NCI-H1092 (cell line): ENCODE results near the gene CUEDC1.
A peak's percentile ranks its signal among the peaks of the same experiment; 100 is the strongest.

Source experiments
- DNase-seq: peaks from one replicate; lab custom pipeline; 2025; lab: John Stamatoyannopoulos, UW

Gene CUEDC1

GRCh38 chr17:57894848-57895247, 60.4 kb downstream of the CUEDC1 start:
- DNase-seq: no peak

- DNase-seq: peak; percentile 66
Measured at GRCh38 chr17:57892820-57893595, 62.2 kb downstream of the CUEDC1 start.

DNA sequence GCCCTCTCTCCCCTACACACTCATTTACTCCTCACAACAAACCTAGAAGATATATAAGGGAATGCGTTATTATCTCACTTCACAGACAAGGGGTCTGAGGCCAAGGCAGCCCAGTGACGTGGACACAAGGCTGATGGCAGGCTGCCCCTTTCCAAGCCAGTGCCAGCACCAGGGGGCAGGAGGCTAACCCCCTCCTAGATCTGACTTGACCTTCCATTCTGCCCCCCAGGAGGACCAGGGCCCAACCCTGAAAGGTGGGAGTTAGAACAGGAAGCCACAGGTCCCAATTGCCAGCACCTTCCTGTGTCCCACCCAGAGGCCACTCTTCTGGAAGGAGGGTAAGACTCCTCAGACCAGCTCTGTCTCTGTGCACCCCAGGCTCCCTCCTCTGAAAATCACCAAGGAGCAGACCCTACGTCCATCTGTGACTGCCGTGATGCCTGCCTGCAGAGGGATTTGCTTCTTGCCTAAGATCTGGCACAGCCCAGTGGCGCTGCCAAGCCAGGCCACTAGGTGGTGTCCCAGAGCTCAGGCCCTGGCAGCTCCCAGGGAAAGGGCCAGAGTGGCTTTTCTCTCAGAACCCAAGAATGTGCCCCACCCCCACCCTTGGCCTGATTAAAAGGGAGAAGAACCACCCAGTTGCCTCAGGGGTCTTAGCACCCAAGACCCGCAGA, 62.9 kb downstream of the CUEDC1 start:
- peak; percentile 57 for DNase-seq

GRCh38 chr17:57890857-57891232, 64.4 kb downstream of the CUEDC1 start:
- no peak for DNase-seq

DNA sequence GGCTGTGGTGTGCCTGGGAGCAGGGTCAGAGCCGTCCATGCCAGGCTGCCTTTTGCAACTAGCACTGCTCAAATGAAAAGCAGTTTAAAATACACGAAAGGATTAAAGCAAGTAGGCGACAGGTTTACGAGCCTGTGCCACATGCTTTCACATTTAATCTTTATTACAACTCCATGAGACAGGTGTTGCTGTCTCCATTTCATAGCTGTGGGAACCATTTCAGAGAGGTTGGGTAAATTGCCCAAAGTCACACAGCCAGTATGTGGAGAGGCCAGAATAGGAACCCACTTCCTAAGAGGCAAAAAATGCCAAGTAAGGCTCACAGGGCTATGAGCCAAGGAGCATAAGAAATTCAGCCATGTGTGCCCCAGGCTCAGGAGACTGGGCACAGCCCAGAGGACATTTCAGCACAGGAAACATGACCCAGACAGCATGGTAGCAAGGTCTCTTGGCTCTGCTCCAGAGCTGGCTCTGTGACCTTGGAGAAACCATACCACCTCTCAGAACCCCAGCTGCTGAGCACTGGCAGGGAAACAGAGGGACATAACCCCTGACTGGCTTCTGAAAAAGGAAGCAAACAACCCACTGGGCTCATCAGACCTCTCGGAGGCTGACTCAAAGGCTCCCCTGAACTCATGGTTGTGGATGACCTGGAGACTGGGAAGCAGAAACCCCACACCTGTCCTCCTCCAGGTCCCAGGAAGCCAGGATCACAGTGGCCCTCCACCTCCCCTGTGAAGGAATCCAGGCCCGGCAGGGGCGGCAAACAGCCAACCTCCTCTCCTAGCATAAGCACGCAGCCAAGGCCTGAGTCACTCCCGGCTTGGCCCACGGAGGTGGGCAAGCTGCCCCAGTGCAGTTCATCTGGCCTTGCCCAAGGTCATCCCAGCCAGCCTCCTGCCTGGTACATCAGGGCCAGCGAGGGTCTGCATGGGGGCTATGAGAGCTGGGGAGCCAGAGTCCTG, 65.0 kb downstream of the CUEDC1 start:
- no peak for DNase-seq

- no peak for DNase-seq
Measured at GRCh38 chr17:57889252-57889651, 66.0 kb downstream of the CUEDC1 start.

DNA sequence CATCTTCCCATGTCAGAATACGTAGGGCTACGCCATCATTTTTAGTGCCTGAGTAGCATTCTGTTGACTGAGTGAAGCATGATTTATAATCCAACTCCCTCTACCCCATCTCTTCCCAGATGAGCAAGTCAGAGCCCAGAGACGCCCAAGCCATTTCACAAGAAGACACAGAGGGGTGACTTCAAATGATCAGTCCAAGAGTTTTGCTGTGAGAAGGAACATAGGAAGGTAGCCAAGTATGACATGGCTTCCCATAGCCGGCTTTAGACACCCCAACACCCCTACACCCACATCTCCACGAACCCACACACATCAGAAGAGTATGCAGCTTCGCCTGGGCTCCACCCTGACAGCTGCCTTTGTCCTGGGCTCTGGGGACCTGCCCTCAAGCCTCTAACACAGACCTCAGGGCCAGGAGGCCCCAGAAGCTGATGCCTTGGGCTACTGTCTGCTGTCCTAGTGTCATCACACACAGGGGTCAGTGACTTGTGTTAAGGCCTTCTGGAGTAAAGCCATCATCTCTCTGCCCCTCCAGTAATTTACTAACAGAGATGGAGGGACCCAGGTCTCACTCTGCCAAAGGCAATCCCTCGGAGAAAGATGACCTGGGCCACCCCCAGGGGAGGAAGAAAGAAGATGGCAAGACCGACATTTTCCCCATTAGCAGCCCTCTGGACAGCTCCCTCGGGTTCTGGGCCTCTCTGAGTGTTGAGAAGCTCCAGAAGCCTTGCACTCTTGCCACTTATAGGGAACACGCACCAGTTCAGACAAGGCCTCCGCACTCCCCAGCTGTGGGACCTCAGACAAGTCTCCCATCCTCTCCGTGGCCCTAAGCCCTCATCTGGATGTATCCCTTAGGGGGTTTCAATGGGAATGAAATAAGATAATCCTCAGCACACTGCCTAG, 66.6 kb downstream of the CUEDC1 start:
- no peak for DNase-seq

DNA sequence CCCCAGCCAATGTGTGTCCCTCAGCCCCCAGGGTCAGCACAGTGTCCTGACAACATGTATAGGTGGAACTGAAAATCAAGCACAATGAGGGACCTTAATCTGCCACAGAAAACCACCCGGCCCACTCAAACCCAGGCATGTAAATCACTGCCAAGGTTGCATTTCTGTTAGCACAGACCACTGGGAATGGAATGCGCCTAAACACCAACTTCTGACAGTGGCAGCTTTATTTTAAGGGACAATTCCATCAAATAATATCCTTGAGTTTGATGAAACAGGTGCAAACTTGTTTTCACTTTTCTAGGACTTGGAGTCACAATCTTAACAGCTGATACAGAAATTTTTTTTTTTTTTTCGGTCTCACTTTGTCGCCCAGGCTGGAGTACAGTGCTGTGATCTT, 68.1 kb downstream of the CUEDC1 start:
- no peak for DNase-seq

DNA sequence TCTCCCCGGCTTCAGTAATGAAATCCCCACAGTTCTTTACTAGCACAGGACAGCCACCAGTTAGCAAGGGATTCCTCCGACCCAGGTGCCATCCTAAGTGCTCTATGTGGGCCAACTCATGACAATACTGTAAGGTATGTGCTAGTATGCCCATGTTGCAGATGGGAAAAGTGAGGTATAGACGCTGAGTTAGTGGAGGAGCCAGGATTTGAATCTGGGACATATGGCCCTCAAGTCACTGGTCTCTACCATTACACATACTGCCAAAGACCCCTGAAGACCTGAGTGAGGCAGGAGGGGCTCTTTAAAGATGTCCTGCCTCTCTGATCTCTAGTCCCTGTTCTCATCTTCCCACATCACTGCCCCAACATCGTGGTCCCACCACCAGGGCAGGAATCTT, 69.2 kb downstream of the CUEDC1 start:
- DNase-seq: no peak

GRCh38 chr17:57885148-57885915, 69.9 kb downstream of the CUEDC1 start:
- no peak for DNase-seq

DNA sequence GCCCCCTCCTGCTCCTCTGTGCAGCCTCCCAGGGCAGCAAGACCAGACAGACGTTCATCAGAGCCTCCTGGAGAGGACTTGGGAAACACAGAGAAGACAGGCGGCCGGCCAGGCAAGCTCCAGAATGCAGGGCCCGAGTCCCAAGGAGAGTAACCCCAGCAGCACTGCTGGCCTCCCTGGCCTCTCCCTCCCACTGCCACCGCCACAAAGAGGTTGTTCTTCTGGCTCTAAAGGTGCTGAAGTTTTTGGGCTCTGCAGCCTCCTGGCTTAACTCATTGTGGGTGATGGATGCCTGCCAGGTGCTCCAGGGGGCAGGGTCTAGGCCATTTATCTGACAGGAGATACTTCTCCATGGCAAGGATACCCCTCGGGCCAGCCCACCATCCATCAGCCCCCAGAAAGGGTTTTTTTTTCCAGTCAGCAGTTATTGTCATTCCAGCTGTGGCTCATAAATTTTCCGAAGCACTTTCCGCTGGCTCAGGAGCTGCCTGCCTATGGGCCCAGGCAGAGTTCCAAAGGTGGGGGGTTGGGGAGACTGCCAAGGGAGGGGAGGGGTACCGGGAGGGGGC, 73.3 kb downstream of the CUEDC1 start:
- DNase-seq: no peak

- no peak for DNase-seq
Measured at GRCh38 chr17:57881143-57881542, 74.1 kb downstream of the CUEDC1 start.

DNA sequence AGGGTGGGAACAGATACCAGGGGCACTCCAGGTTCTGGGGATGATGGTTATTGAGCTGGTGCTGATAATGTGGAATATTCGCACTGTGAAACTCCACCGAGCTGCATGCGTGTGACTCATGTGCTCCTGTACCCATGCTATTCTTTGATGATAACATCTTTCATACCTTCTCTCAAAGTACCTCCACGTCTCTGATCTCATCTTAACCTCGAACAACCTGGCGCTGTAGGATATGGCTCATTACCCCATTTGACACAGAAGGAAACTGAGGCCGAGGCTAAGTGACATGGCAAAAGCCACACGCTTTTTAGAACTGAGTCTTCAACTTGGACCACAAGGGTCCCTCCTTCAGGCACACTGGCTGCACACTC, 75.1 kb downstream of the CUEDC1 start:
- DNase-seq: no peak

- DNase-seq: no peak
Measured at GRCh38 chr17:57879437-57880085, 75.7 kb downstream of the CUEDC1 start.

GRCh38 chr17:57877803-57878377, 77.3 kb downstream of the CUEDC1 start:
- DNase-seq: no peak

GRCh38 chr17:57876866-57877237, 78.4 kb downstream of the CUEDC1 start:
- no peak for DNase-seq

GRCh38 chr17:57876023-57876865, 79.0 kb downstream of the CUEDC1 start:
- no peak for DNase-seq

- DNase-seq: no peak
Measured at GRCh38 chr17:57875290-57876022, 79.8 kb downstream of the CUEDC1 start.
